ENCODE results near the gene UBL5.

Gene UBL5

GRCh38 chr19:9823816-9824215 is 3.9 kb upstream of the UBL5 start:
- Histone ChIP-seq H3K9me3 (no peaks in the 10 kb centered on the region), H3K36me3 (no peaks in the 10 kb centered on the region), H3K4me1 (peaks cover 4% of the 10 kb centered on the region; the same call in 1 of the 2 replicates), H3K27me3 (no peaks in the 10 kb centered on the region), H3K4me3 (ENCODE audit: low read depth, low read length) (no peak overlapping the region)
- TF ChIP-seq, protein P1, sequence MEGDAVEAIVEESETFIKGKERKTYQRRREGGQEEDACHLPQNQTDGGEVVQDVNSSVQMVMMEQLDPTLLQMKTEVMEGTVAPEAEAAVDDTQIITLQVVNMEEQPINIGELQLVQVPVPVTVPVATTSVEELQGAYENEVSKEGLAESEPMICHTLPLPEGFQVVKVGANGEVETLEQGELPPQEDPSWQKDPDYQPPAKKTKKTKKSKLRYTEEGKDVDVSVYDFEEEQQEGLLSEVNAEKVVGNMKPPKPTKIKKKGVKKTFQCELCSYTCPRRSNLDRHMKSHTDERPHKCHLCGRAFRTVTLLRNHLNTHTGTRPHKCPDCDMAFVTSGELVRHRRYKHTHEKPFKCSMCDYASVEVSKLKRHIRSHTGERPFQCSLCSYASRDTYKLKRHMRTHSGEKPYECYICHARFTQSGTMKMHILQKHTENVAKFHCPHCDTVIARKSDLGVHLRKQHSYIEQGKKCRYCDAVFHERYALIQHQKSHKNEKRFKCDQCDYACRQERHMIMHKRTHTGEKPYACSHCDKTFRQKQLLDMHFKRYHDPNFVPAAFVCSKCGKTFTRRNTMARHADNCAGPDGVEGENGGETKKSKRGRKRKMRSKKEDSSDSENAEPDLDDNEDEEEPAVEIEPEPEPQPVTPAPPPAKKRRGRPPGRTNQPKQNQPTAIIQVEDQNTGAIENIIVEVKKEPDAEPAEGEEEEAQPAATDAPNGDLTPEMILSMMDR (IDR thresholded peaks at IDR 0.05; ENCODE audit: low read depth, low read length), result no peak
- DNase-seq, result no peak

DNA sequence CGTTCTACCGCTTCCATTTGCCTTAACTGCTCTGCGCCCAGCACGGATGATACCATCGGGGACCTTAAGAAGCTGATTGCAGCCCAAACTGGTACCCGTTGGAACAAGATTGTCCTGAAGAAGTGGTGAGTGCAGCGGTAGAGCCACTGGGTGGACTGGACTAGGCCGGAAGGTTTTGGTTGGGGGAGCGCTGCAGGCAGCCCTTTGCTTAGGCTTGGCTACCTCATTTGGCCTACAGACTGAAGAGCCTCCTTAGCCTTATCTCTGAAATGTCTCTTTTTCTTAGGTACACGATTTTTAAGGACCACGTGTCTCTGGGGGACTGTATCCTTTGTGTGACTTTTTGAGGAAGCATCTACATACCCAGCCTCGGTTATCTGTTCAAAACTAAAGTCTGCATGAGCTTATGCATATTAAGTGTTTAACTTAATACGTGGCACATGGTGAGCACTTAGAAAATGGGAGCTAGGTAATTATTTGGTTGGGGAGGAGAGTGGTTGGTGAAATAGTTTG is 889 bp downstream of the UBL5 start:
- H3K27me3 ChIP-seq, result no peaks in the 10 kb centered on the region
- TF ChIP-seq, protein P1 (IDR thresholded peaks at IDR 0.05; ENCODE audit: low read depth, low read length), result no peak
- H3K4me3 ChIP-seq (ENCODE audit: low read depth, low read length), result peak overlapping the region; percentile 94
- H3K36me3 ChIP-seq, result peaks cover 5% of the 10 kb centered on the region; the same call in 1 of the 2 replicates
- H3K4me1 ChIP-seq, result no peaks in the 10 kb centered on the region
- no peaks in the 10 kb centered on the region for H3K9me3 ChIP-seq
- DNase-seq, result no peak

GRCh38 chr19:9834307-9834725 is 6.6 kb downstream of the UBL5 start:
- Histone ChIP-seq H3K27me3 (no peaks in the 10 kb centered on the region), H3K4me3 (ENCODE audit: low read depth, low read length) (peak overlapping the region; percentile 66), H3K36me3 (peaks cover 15% of the 10 kb centered on the region), H3K4me1 (no peaks in the 10 kb centered on the region), H3K9me3 (no peaks in the 10 kb centered on the region)
- DNase-seq, result no peak
- TF ChIP-seq, protein P1 (IDR thresholded peaks at IDR 0.05; ENCODE audit: low read depth, low read length), result no peak

- no peaks in the 10 kb centered on the region for H3K9me3 ChIP-seq
- DNase-seq, result peak; percentile 99
- peak within 1 kb of the TSS; percentile 92 for H3K4me3 ChIP-seq (ENCODE audit: low read depth, low read length)
- peaks cover 14% of the 10 kb centered on the region for H3K36me3 ChIP-seq
- H3K27me3 ChIP-seq, result no peaks in the 10 kb centered on the region
- TF ChIP-seq, protein P1 (IDR thresholded peaks at IDR 0.05; ENCODE audit: low read depth, low read length), result peak; percentile 43
- H3K4me1 ChIP-seq, result no peaks in the 10 kb centered on the region
Observed at GRCh38 chr19:9834726-9835506, 7.2 kb downstream of the UBL5 start, which contains the start of gene PIN1. Gene PIN1, plus strand, starts transcription at chr19:9835318. Its CDS starts 27 bp downstream, at chr19:9835345.

- H3K4me3 ChIP-seq (ENCODE audit: low read depth, low read length), result peak overlapping the region; percentile 92
- H3K4me1 ChIP-seq, result no peaks in the 10 kb centered on the region
- TF ChIP-seq, protein P1 (IDR thresholded peaks at IDR 0.05; ENCODE audit: low read depth, low read length), result no peak
- H3K9me3 ChIP-seq, result no peaks in the 10 kb centered on the region
- H3K27me3 ChIP-seq, result no peaks in the 10 kb centered on the region
- DNase-seq, result no peak
- peaks cover 19% of the 10 kb centered on the region for H3K36me3 ChIP-seq
Observed at GRCh38 chr19:9835507-9835949, 7.8 kb downstream of the UBL5 start.

DNA sequence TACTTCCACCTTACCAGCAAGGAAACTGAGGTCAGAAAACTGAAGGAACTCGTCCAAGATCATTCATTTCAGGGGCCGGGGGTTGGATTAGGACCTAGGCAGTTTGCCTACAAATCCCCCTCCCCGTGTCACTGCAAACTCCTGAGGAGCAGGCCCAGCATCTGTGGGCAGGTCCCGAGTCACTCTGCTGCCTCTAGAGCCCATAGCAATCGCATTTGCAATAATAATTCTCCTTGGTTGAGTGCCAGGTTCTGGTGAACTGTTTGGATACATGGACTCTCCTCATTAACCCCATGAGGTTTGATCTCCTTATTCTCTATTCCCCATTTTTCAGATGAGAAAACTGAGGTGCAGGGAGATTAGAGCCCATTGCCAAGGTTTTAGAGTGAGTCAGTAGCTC is 8.3 kb downstream of the UBL5 start:
- H3K4me1 ChIP-seq, result no peaks in the 10 kb centered on the region
- H3K36me3 ChIP-seq, result peaks cover 24% of the 10 kb centered on the region
- H3K27me3 ChIP-seq, result no peaks in the 10 kb centered on the region
- no peaks in the 10 kb centered on the region for H3K9me3 ChIP-seq
- TF ChIP-seq, protein P1 (IDR thresholded peaks at IDR 0.05; ENCODE audit: low read depth, low read length), result no peak
- peak overlapping the region; percentile 92 for H3K4me3 ChIP-seq (ENCODE audit: low read depth, low read length)
- DNase-seq, result no peak
